ENCODE data around the gene ENG. TPM values are rescaled to one million over a fixed set of nuclear protein-coding genes. Genes with fewer than 3 reads are reported as not detected.

ENG gene
- total RNA-seq, 4 donors from 2014 or later = 7.2 to 32.8 (median 18.0) TPM

DNA sequence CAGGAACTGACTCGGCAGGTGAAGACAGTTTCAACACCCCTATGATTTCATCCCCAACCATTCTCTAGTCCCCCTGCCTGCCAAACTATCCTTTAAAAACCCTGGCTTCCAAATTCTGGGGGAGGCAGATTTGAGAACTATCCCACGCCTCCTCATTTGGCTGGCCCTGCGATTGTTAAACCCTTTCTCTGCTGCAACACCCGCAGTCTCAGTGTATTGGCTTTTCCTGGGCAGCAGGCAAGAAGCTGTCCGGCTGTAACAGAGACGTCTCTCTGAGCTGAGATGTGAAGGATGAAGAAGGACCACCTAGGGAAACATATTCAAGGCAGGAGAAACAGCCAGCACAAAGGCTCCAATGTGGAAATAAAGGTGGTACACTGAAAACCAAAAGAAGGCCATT lies 38.4 kb upstream of the ENG start:
- DNase-seq = no peak
- 91 to 92% methylated on average over 4 to 6 of the region's 6 CpGs for WGBS, 2 donors
- Histone ChIP-seq H3K4me3 (no peak overlapping the region), H3K4me1 (peaks cover 7 to 26% (median 14%) of the 10 kb centered on the region in 3 donors), H3K36me3 (peaks cover 42 to 91% (median 42%) of the 10 kb centered on the region in 3 donors), H3K9me3 (peaks cover 0 to 29% (median 10%) of the 10 kb centered on the region in 3 donors), H3K27me3 (no peaks in the 10 kb centered on the region), H3K27ac (no peak overlapping the region)
- TF ChIP-seq POLR2A (IDR thresholded peaks at IDR 0.05) = no peak
- TF ChIP-seq, protein P1, sequence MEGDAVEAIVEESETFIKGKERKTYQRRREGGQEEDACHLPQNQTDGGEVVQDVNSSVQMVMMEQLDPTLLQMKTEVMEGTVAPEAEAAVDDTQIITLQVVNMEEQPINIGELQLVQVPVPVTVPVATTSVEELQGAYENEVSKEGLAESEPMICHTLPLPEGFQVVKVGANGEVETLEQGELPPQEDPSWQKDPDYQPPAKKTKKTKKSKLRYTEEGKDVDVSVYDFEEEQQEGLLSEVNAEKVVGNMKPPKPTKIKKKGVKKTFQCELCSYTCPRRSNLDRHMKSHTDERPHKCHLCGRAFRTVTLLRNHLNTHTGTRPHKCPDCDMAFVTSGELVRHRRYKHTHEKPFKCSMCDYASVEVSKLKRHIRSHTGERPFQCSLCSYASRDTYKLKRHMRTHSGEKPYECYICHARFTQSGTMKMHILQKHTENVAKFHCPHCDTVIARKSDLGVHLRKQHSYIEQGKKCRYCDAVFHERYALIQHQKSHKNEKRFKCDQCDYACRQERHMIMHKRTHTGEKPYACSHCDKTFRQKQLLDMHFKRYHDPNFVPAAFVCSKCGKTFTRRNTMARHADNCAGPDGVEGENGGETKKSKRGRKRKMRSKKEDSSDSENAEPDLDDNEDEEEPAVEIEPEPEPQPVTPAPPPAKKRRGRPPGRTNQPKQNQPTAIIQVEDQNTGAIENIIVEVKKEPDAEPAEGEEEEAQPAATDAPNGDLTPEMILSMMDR (IDR thresholded peaks at IDR 0.05) = no peak
- intact Hi-C loops (cut with DNase I) = no loop called here

DNA sequence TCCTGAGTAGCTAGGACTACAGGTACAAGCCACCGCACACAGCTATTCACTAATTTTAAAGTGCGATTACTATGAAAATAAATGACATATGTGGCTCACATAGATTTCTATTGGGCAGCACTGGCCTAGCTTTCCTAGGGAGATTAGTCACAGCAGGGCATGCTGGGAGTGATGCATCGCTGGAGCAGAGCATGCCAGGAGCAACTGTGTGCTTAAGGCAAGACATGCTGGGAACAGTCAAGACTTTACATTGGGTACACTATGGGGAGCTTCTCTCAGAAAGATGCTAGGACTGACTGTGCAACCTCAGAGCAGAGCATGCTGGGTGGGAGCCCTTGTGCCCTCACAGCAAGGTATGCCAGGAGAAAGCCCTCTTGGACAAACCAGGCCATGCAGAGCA lies 35.6 kb upstream of the ENG start:
- Histone ChIP-seq H3K4me1 (peaks cover 0 to 7% (median 0%) of the 10 kb centered on the region in 3 donors), H3K9me3 (peaks cover 0 to 26% (median 10%) of the 10 kb centered on the region in 3 donors), H3K27me3 (no peaks in the 10 kb centered on the region), H3K4me3 (no peak overlapping the region), H3K27ac (no peak overlapping the region), H3K36me3 (peaks cover 42 to 100% (median 57%) of the 10 kb centered on the region in 3 donors)
- TF ChIP-seq, protein P1 (IDR thresholded peaks at IDR 0.05) = no peak
- no peak for TF ChIP-seq POLR2A (IDR thresholded peaks at IDR 0.05)
- no peak for DNase-seq
- intact Hi-C loops (cut with DNase I) = no loop called here
- WGBS, 2 donors = 94 to 100% methylated on average over 2 to 3 of the region's 3 CpGs

DNA sequence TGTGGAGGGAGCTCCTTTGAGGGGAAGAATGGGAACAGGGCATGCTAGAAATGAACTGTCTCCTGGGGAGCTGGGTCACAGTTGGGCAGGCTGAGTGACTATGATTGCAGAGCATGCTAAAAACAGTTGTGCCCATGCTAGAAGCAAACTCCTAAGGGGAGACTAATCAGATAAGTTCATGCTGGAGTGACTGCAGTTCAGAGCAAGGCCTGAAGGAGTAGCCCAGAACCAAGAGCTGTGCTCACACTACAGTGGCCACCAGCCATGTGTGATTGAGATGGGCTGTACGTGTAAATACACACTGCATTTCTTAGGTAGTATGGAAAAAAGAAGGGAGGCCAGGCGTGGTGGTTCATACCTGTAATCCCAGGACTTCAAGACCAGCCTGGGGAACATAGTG lies 33.3 kb upstream of the ENG start:
- WGBS, 2 donors = 82 to 83% methylated on average over 2 of the region's 2 CpGs
- H3K27me3 ChIP-seq = no peaks in the 10 kb centered on the region
- H3K9me3 ChIP-seq = peaks cover 0 to 4% (median 0%) of the 10 kb centered on the region in 3 donors
- TF ChIP-seq, protein P1 (IDR thresholded peaks at IDR 0.05) = peak in 1 of 6 experiments; percentile 7
- no peak for TF ChIP-seq POLR2A (IDR thresholded peaks at IDR 0.05)
- no peak overlapping the region for H3K27ac ChIP-seq
- no peak overlapping the region for H3K4me3 ChIP-seq
- H3K36me3 ChIP-seq = peaks cover 22 to 91% (median 42%) of the 10 kb centered on the region in 3 donors
- no peak for DNase-seq
- peaks cover 0 to 24% (median 5%) of the 10 kb centered on the region in 3 donors for H3K4me1 ChIP-seq
- intact Hi-C loops (cut with DNase I) = no loop called here

DNA sequence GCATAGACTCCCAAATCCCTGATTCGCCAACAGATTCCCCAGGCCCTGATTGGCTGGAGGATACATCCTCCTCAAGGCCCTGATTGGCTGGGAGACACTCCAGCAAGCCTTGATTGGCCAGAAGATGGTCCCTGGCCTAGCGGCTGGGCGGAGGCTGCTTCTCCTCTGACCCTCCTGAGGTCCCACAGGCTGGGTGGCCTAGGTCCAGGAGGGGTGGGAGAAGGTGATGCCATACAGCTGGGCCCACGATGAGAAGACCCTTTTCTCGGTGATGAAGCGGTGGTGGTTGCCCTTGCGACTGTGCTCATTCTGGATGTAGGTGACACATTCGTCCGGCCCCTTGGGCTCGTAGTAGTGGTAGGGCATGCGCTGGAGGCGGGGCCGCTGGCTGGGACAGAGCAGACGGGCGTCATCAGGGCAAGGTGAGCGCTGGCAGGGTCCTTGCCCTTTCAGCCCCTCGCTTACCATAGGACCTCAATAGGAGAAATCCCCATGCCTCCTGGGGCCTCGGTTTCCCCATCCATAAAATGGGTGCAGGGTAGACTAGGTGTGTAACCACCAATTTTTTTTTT lies 32.0 kb upstream of the ENG start:
- peaks cover 0 to 25% (median 5%) of the 10 kb centered on the region in 3 donors for H3K4me1 ChIP-seq
- intact Hi-C loops (cut with DNase I) = no loop called here
- peaks cover 21 to 78% (median 36%) of the 10 kb centered on the region in 3 donors for H3K36me3 ChIP-seq
- no peak for TF ChIP-seq POLR2A (IDR thresholded peaks at IDR 0.05)
- TF ChIP-seq, protein P1 (IDR thresholded peaks at IDR 0.05) = no peak
- H3K27ac ChIP-seq = no peak overlapping the region
- WGBS, 2 donors = 92 to 100% methylated on average over 4 to 15 of the region's 18 CpGs
- no peak overlapping the region for H3K4me3 ChIP-seq
- no peak for DNase-seq
- H3K27me3 ChIP-seq = no peaks in the 10 kb centered on the region
- H3K9me3 ChIP-seq = no peaks in the 10 kb centered on the region

DNA sequence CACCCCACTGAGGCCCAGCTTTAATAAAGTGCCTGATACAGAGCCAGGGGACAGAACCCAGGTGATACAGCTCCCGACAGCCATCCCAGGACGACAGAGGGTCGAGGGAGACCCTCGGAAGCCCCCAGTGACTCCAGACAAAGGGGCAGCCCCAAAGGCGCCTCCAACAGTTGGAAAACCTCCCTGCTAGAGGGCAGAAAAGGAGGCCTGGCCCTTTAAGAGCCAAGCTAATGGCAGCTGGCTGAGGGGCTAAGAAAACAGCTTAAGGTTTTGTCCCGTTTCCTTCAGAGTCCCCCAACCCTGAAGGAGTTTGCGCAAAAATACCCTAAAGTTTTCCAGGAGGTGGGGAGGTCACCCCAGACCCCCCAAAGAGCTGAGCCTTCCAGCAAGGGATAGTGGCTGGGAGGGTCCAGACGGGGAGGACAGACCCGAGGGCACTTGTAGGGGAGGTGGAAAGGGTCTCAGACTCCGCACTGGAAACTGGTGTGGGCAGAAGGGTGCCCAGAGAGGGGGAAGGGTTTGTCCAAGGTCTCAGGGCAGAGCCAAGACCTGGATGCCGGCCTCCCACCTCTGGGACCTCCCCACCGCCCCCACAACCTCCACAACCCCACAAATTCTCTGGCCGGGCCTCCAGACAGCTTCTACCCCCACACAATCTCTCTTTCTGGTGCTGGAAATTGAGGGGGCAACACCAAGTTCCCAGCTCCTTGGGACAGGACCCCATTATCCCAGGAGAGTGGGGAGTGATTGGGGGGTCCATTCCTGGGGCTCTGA lies 31.2 kb upstream of the ENG start:
- no peak for DNase-seq
- H3K27ac ChIP-seq = no peak overlapping the region
- H3K9me3 ChIP-seq = no peaks in the 10 kb centered on the region
- H3K4me3 ChIP-seq = no peak overlapping the region
- TF ChIP-seq, protein P1 (IDR thresholded peaks at IDR 0.05) = no peak
- TF ChIP-seq POLR2A (IDR thresholded peaks at IDR 0.05) = no peak
- H3K27me3 ChIP-seq = no peaks in the 10 kb centered on the region
- 60 to 82% methylated on average over 5 to 12 of the region's 13 CpGs for WGBS, 2 donors
- H3K4me1 ChIP-seq = peaks cover 0 to 25% (median 5%) of the 10 kb centered on the region in 3 donors
- peaks cover 19 to 70% (median 32%) of the 10 kb centered on the region in 3 donors for H3K36me3 ChIP-seq
- intact Hi-C loops (cut with DNase I) = no loop called here

Measured in esophagus squamous epithelium (tissue), 5 donors.